Activated effector memory CD4-positive, alpha-beta T cell treated with Interleukin-2 at 50 U/mL for 16 hours (primary cell): ENCODE data around the gene CBX4.

Source experiments
- DNase-seq: peaks from one replicate; pipeline ENCODE4 v3.0.0-alpha.2; 2020

Gene CBX4

GRCh38 chr17:79826841-79827578 is 12.2 kb downstream of the CBX4 start:
- no peak for DNase-seq

DNA sequence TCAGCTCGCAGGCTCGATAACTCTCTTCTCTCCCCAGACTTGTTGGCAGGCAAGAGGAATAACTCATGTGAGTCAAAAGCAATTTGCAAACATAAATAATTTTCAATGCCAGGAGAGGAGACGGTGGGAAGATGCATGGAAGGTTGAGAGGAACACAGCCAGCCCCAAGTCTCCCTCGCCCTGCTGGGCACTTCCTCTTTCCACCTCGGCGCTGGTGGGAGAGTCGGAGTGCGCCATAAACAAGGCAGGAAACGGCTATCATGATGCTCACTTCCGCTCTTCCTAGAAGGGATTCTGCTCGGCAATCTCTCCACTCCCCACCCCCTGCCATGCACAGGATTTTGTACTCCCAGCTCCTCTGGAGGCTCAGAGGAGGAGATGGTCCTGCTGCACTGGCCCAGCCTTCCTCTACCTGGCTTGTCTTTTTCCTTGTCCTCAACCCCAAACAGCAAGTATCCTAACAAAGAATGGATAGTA is 13.0 kb downstream of the CBX4 start:
- no peak for DNase-seq

DNA sequence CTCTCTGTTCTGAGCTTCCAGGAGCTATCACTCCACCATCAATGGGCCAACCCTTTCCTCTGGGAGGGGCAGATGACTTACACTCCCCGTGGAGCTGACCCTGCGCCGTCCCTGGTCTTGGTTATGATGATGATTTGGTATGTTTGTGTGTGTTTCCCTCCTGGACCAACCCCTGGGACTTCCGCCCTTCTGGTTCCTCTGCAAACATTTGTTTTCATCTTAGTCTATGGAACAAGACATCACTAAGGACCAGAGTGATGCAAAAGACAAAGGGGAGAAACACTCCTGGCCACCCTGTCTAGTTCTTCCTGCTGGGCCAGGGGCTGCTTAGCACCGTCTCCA is 13.7 kb downstream of the CBX4 start:
- DNase-seq, result no peak

DNA sequence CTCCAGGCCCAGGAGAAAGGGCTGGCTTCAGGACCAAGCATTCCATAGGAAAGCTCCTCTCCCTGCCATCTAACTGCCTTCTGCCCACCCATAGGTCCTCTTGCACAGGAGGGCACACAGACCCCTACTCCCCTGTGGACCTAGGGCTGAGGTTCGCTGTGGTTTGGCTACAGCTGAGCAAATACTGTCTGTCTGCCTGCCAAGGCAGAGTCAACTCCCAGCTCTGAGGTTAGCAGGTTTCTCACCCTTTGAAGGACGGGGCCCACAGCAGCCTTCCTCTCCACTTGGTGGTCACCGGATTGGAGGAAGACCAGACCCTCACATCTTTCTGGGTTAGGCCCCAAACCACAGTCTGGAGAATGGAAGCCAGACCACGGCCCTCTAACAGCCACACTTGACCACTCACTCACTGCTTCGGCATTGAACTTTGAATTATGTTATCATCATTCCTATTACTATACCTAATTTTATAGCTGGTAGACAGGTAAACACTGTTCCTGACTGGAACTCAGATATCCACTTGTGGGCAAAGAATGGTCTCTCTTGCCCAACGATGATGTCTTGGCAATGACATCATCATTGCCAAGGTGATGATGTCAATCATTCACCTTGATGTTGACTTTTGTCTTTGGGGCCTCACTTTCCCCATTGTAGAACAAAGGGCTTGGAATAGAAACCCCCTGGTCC is 14.2 kb downstream of the CBX4 start:
- no peak for DNase-seq

- DNase-seq, result no peak
Measured at GRCh38 chr17:79824234-79824633, 15.0 kb downstream of the CBX4 start.

- DNase-seq, result no peak
Measured at GRCh38 chr17:79822583-79823124, 16.6 kb downstream of the CBX4 start.

- no peak for DNase-seq
Measured at GRCh38 chr17:79821331-79822095, 17.7 kb downstream of the CBX4 start.

- no peak for DNase-seq
Measured at GRCh38 chr17:79820959-79821330, 18.3 kb downstream of the CBX4 start.

- DNase-seq, result no peak
Measured at GRCh38 chr17:79819534-79820276, 19.5 kb downstream of the CBX4 start.

DNA sequence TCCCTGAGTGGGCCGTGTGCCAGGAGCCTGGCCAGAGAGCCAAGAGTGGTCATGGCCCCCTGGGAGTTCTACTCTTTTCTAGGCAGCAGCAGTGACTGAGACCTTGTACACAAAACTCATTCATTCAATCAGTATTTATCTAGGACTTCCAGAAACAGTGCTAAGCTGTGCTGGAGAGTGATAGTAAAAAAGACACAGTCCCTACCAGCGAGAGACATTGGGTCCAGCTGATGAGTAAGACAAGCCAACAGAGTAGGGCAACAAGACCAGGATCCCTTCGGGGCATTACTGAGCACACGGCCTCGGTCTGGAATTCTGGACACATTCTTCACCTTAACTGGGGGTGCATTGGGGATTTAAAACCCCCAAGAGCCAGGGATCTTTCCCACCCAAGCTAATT is 20.2 kb downstream of the CBX4 start:
- no peak for DNase-seq

- DNase-seq, result no peak
Measured at GRCh38 chr17:79818026-79818758, 21.0 kb downstream of the CBX4 start.

DNA sequence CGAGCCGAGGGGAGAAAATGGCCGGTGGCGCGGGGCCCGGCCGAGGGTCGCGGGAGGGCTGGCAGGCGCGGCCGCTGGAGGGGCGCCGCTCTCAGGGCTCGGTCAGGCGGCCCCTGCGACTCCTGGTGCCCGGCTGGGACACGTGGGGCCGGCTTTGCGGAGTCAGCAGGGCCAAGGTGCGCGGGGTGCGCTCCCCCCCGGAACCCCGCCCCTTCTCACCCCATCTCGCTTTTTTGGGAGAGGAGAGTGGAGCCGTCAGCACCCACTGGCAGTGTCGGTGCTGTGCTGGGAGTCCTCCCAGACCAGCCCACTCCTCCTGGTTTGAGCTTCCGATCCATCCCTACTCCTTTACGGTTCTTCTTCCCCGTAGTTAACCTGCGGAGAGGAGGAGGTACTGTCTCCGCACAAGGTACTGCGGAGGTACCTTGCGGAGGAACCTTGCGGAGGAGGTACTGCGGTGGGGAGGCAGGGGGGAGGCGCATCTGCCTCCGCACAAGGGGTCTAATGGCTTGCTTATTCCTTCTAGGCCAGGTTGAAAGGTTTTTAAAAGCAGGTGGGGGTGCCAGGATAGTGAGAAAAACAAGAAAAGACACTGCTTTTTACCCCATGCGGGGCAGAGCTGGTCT is 23.3 kb downstream of the CBX4 start:
- no peak for DNase-seq

DNA sequence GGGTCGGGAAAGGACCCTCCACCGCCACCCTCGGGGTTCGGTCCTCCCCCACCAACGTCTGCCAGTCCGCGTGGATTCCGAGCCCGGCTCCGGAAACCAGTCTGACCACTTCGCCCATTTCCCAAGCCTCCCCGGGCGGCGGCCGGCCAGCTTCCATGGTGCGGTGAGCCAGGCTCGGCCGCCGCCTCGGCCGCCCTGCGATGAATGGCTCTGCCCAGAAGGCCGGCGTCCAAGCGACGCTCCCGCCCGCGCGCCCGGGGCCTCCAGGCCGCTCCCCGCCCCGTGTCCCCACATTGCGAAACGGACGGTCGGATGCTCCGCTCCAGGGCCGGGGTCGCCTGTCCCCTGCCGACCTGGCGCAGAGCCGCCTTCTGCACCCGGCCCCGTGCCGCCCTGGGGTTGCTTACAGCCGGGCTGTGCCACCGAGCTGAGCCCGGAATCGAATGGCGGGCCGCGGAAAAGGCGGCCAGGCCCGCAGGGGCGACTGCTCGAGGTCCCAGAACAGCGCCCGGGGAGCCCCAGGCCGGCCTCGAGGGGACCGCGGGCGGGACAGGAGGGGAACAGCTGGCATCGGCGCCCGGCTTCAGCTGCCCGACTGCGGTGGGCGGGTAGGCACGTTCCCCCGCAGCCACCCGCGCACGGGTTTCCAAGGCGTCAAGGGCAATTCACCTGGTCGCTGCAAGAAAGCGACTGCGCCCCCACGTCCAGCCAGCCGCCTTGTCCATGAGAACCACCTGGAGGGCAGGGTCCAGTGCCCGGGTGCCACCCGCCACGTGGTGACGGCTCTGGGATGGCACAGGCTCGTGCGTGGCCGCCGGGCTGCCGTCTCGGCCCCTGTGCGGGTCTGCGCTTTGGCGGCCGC is 24.0 kb downstream of the CBX4 start:
- no peak for DNase-seq

DNA sequence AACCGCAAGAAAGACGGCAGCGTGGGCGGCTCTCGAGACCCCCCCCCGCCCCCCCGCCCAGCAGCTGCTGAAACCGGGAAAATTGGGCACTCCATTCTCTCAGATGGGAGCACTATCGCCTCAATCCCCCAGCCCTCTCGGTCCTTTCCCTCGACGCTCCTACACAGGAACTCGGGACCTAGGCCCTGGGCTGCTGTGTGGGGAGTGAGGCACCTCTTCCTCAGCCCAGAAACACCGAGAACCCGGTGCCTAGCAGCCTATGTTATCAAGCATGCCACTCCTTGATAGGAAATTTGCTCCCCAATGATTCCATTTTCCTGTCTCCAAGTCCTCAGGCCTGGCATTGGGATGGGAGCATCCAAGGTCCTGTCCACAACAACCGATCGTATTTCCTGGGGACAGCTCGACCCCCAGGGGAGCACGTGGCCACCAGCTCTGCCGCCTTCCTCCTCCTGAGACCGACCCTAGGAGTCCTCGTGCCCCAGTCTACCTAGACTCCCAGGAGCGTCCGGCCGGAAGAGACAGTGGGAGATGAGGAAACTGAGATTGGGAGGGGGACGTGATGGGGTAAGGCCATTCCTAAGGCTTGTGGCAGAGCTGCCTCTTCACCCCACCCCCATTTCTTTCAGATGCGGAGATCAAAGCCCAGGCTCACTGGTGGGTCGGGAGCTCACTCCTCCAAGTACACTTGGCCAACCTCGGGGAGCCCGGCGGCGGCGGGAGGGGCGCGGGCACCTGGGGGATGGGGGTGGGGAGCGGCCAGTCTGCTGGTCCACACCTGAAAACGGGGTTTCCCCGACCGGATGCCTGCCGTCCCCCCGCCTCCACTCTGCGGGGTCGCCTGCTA is 24.9 kb downstream of the CBX4 start:
- no peak for DNase-seq

- DNase-seq, result no peak
Measured at GRCh38 chr17:79813297-79814126, 25.7 kb downstream of the CBX4 start.

GRCh38 chr17:79812353-79813258 is 26.6 kb downstream of the CBX4 start:
- DNase-seq, result no peak

- no peak for DNase-seq
Measured at GRCh38 chr17:79811868-79812352, 27.3 kb downstream of the CBX4 start.
